GM19328 (cell line): ENCODE results near the gene UBE2R2.
"Not testable (repeated sequence)": the region's sequence is repeated elsewhere in the genome, so short reads cannot be mapped to it uniquely, and the experiment has no call there.

ENCODE experiments used
- ATAC-seq: cut with Tn5 transposase; IDR thresholded peaks from one replicate; pipeline ENCODE4 v1.9.1; 2021; ENCODE audit warnings: mild to moderate bottlenecking, moderate library complexity; ENCODE audit not compliant: unreplicated experiment

Gene UBE2R2

GRCh38 chr9:33924978-33925797, 108.2 kb downstream of the UBE2R2 start:
- ATAC-seq, result no peak

- no peak for ATAC-seq
Measured at GRCh38 chr9:33926746-33927485, 110.0 kb downstream of the UBE2R2 start.

GRCh38 chr9:33927694-33928093, 110.7 kb downstream of the UBE2R2 start:
- no peak for ATAC-seq

- ATAC-seq, result no peak
Measured at GRCh38 chr9:33931326-33931725, 114.4 kb downstream of the UBE2R2 start.

GRCh38 chr9:33932078-33932807, 115.3 kb downstream of the UBE2R2 start:
- ATAC-seq, result no peak

- no peak for ATAC-seq
Measured at GRCh38 chr9:33934188-33934878, 117.4 kb downstream of the UBE2R2 start.

DNA sequence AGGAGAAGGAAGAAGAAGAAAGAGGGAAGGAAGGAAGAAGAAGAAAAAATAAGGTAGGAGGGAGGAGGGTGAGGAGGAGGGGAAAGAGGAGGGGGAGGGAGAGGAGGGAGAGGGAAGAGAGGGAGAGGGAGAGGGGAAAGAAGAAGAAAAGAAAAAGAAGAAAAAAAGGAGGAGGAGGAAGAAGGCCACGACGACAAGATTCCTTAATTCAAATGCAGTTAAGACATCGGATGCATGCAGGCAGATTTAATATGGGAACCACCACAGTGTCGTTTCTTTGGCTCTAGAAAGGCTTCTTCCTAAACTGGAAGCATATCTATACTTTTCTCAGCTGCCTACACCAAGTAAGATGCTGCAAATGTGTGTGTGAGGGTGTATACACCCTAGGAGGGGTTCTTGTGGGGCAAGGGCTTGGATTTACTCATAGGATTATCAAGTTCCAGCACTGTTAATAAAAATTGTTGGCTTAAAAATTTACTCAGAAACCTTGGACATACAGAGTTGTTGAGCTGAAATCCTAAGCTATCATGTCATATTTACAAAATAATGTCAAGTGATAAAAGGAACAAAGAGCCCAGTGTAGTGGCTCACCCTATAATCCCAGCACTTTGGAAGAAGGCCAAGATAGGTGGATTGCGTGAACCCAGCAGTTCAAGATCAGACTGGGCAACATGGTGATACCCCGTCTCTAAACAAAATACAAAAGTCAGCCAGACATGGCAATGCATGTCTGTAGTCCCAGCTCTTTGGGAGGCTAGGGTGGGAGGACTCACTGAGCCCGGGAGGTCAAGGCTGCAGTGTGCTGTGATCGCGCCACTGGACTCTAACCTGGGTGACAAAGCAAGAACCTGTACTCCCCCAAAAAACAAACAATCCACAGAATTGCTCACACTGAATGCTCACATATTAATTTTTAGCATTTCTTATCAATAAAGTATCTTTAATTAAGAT, 123.2 kb downstream of the UBE2R2 start:
- ATAC-seq, result no peak

DNA sequence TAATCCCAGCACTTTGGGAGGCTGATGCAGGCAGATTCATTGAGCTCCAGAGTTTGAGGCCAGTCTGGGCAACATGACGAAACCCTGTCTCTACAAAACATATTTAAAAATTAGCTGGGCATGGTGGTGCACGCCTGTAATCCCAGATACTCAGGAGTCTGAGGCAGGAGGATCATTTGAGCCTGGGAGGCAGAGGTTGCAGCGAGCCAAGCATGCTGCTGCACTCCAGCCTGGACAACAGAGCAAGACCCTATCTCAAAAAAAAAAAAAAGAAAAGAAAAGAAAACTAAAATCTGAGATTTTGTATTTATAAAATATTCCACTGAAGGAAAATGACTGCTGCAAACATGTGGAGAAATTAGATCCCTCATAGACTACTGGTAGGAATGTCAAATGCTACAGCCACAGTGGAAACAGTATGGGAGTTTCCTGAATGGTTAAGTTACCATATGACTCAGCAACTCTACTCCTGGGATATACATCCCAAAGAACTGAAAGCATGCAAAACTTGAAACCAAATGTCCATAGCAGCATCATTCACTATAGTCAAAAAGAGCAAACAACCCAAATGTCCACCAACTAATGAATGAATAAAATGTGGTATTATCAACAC, 125.6 kb downstream of the UBE2R2 start:
- ATAC-seq, result no peak

DNA sequence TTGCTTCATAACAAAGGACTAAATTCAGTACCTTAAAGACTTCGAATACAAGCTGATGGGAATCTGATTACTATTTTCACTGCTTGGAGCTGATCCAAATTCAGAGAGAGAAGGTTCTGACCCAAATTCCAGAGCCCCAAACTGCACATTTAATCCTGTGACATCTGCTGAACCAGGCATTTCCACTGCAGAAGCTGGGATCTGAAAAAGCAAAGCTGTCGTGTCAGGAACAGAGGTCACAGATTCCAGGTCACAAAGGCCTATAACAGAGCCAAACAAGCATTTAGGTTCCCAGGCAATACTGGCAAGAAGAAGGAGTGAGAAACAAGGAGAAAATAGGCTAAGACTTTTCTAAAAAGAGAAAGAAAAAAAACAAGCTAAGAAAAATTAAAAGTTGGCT, 126.4 kb downstream of the UBE2R2 start:
- no peak for ATAC-seq

- ATAC-seq, result no peak
Measured at GRCh38 chr9:33946779-33947535, 130.0 kb downstream of the UBE2R2 start.

GRCh38 chr9:33950371-33950770, 133.4 kb downstream of the UBE2R2 start:
- no peak for ATAC-seq

- no peak for ATAC-seq
Measured at GRCh38 chr9:33952066-33952465, 135.1 kb downstream of the UBE2R2 start.

- no peak for ATAC-seq
Measured at GRCh38 chr9:33956544-33956943, 139.6 kb downstream of the UBE2R2 start.

DNA sequence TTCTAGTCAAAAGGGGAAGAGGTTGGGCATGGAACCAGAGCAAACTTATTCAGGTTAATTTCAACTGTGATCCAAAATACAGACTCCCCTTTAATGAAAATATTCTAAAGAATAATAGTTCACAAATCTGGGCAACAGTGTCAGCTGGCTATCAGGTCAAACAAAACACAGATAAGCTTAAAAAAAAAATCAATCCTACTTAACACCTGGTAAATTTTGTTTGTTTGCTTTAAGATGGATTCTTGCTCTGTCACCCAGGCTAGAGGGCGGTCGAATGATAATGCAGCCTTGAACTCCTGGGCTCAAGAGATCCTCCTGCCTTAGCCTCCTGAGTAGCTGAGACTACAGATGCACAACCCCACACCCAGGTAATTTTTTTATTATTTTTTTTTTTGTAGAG, 142.8 kb downstream of the UBE2R2 start:
- no peak for ATAC-seq

DNA sequence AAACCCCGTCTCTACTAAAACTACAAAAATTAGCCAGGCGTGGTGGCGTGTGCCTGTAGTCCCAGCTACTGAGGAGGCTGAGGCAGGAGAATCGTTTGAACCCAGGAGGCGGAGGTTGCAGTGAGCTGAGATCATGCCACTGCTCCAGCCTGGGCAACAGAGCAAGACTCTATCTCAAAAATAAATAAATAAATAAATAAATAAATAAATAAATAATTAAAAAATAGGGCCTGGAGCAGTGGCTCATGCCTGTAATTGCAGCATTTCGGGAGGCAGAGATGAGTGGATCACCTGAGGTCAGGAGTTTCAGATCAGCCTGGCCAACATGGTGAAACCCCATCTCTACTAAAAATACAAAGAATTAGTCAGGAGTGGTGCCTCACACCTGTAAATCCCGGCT, 145.5 kb downstream of the UBE2R2 start:
- not testable (repeated sequence) for ATAC-seq

DNA sequence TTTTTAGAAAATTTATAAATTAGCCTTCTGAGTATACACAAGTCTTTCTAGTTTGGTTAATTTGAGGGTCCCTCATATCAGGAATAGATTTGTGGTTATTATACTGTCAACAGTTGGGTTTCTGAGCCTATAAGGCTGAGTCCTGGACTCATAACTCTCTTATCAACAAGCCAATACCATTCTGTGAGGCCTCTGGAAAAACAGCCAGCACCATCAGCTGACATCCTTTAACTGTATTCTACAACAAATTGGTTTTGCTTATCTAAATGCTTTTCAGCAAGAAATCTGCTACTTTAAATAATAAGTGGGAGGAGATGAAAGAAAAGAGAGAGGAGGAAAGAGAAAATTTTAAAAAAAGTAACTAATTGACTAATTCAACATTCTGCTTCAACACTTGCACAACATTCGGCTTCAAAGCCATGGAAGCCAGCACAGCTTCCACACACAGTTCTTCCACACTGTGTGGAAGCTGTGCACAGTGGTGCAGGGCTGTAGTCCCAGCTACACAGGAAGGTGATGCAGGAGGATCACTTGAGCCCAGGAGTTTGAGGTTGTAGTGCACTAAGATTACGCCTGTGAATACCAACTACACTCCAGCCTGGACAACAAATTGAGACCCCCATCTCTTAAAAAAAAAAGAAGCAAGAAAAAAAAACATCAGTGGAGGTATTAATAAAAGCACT, 147.3 kb downstream of the UBE2R2 start:
- no peak for ATAC-seq
